Measurements from ENCODE around the gene PHLDA2. TPM values are rescaled to one million over a fixed set of nuclear protein-coding genes. Genes with fewer than 3 reads are reported as not detected.

The PHLDA2 gene
- total and polyA plus RNA-seq, 9 of the 15 experiments (the other 6 are each of a cell fraction or from before 2014, with no cell fraction given) = 0.43 to 42.4 (median 4.7) TPM

- TF ChIP-seq NKRF (IDR thresholded peaks at IDR 0.05; ENCODE audit: borderline replicate concordance) (no peak), ZBTB1 (CRISPR knock-in tag; IDR thresholded peaks at IDR 0.05; ENCODE audit: borderline replicate concordance, low read depth) (peak; percentile 74), HSF4 (CRISPR knock-in tag; IDR thresholded peaks at IDR 0.05; ENCODE audit: borderline replicate concordance) (no peak), CBFB (CRISPR knock-in tag; IDR thresholded peaks at IDR 0.05) (0 out of 2 replicates have a peak, but pooled peaks have one; percentile 28), HDAC2 (IDR thresholded peaks at IDR 0.05) (peak; percentile 55; the same call in 1 of the 2 replicates), ZNF79 (CRISPR knock-in tag; IDR thresholded peaks at IDR 0.05; ENCODE audit: low read depth) (peak; percentile 36; the same call in 1 of the 2 replicates), CCAR2 (IDR thresholded peaks at IDR 0.05; ENCODE audit: low read depth, low read length) (no peak), PHF21A (IDR thresholded peaks at IDR 0.05; ENCODE audit: borderline replicate concordance, low read depth) (no peak), EHMT2 (IDR thresholded peaks at IDR 0.05) (0 out of 2 replicates have a peak, but pooled peaks have one; percentile 41), FIP1L1 (IDR thresholded peaks at IDR 0.05; ENCODE audit: low read depth, low read length, poor library complexity, severe bottlenecking) (no peak), SMAD4 (CRISPR knock-in tag; conservative IDR thresholded peaks at IDR 0.05) (peak; percentile 85), ELK3 (CRISPR knock-in tag; IDR thresholded peaks at IDR 0.05) (no peak), ETV6 (IDR thresholded peaks at IDR 0.05; ENCODE audit: borderline replicate concordance in 1 of 2, low read depth in 2 of 2, low read length in 1 of 2) (no peak), ETV6 (CRISPR knock-in tag; IDR thresholded peaks at IDR 0.05; ENCODE audit: borderline replicate concordance) (peak; percentile 64; the same call in 1 of the 2 replicates), ARID2 (IDR thresholded peaks at IDR 0.05) (no peak), NR2C1 (IDR thresholded peaks at IDR 0.05) (0 out of 2 replicates have a peak, but pooled peaks have one; percentile 24), NR2C1 (tag; IDR thresholded peaks at IDR 0.05) (peak; percentile 59), DACH1 (IDR thresholded peaks at IDR 0.05; ENCODE audit: partially characterized antibody) (peak; percentile 68), FOXJ3 (CRISPR knock-in tag; IDR thresholded peaks at IDR 0.05) (no peak), ETV5 (CRISPR knock-in tag; IDR thresholded peaks at IDR 0.05; ENCODE audit: low read depth) (peak; percentile 85), NEUROD1 (IDR thresholded peaks at IDR 0.05; ENCODE audit: borderline replicate concordance, low read depth, low read length, partially characterized antibody) (no peak), TOE1 (IDR thresholded peaks at IDR 0.05; ENCODE audit: borderline replicate concordance) (peak; percentile 66; the same call in 1 of the 2 replicates), TOE1 (CRISPR knock-in tag; IDR thresholded peaks at IDR 0.05; ENCODE audit: borderline replicate concordance, low read depth) (no peak), CXXC5 (CRISPR knock-in tag; IDR thresholded peaks at IDR 0.05) (peak; percentile 60), CREB1 (IDR thresholded peaks at IDR 0.05) (no peak), CREB1 (CRISPR knock-in tag; IDR thresholded peaks at IDR 0.05) (peak; percentile 62), TCFL5 (CRISPR knock-in tag; conservative IDR thresholded peaks at IDR 0.05) (peak; percentile 53; the same call in 1 of the 2 replicates), ZNF224 (CRISPR knock-in tag; IDR thresholded peaks at IDR 0.05) (0 out of 2 replicates have a peak, but pooled peaks have one; percentile 33)
Measured at GRCh38 chr11:2898366-2899079, 30.7 kb downstream of the PHLDA2 start (continued).

Data from K562 (cell line).